Stomach (tissue), 9 donors: ENCODE measurements around the gene CACNA2D2. TPM values are rescaled to one million over a fixed set of nuclear protein-coding genes. Genes with fewer than 3 reads are reported as not detected.

Source experiments
- DNase-seq, 2 donors: peaks; one replicate each; pipeline versions ENCODE4 v3.0.0 to v3.0.0-alpha.2; 2013 to 2019
- H3K27ac ChIP-seq, 5 donors: fragments of 200-600 bp in 4 of 5; sonication (generic) in 4 of 5; one replicate each; pipeline ENCODE4 v1.5.1; 2013 to 2019; ENCODE audit warnings: mild to moderate bottlenecking in 1 of 5, moderate library complexity in 1 of 5
- H3K27me3 ChIP-seq, 3 donors: fragments of 200-600 bp; sonication (generic); one replicate each; pipeline ENCODE4 v1.5.1; 2017 to 2019; ENCODE audit warnings: mixed run types in 1 of 3
- H3K36me3 ChIP-seq, 4 donors: fragments of 200-600 bp; sonication (generic); 1 replicate in 3 of 4; 2 replicates in 1 of 4; pipeline ENCODE4 v1.5.1; 2016 to 2019
- H3K4me1 ChIP-seq, 4 donors: fragments of 200-600 bp; sonication (generic); one replicate each; pipeline ENCODE4 v1.5.1; 2016 to 2019
- H3K4me3 ChIP-seq, 4 donors: fragments of 200-600 bp; sonication (generic) in 3 of 4; one replicate each; pipeline ENCODE4 v1.5.1; 2016 to 2019; ENCODE audit warnings: mild to moderate bottlenecking in 1 of 4
- H3K9me3 ChIP-seq, 4 donors: fragments of 200-600 bp; sonication (generic); one replicate each; pipeline ENCODE4 v1.5.1; 2016 to 2019
- CTCF ChIP-seq, 7 experiments: fragments of 450-650 bp in 4 of 7; fragments of 200-600 bp in 3 of 7; sonication (generic) in 3 of 7; IDR thresholded peaks; one replicate each; pipeline ENCODE4 v1.5.1; 2016 to 2019; ENCODE audit warnings: antibody characterized with exemption in 7 of 7, control low read depth in 2 of 7, mild to moderate bottlenecking in 1 of 7
- EP300 ChIP-seq: sonication (generic); formaldehyde crosslinking; IDR thresholded peaks from one replicate; pipeline ENCODE4 v1.6.1; 2017; ENCODE audit warnings: antibody characterized with exemption
- POLR2A ChIP-seq, 4 donors: fragments of 450-650 bp; IDR thresholded peaks; one replicate each; pipeline ENCODE4 v1.6.1; 2016; ENCODE audit warnings: antibody characterized with exemption in 4 of 4, control low read depth in 2 of 4, mild to moderate bottlenecking in 1 of 4, moderate library complexity in 1 of 4
- POLR2AphosphoS5 ChIP-seq, 3 donors: sonication (generic); formaldehyde crosslinking; IDR thresholded peaks; one replicate each; pipeline ENCODE4 v1.6.1; 2016; ENCODE audit warnings: antibody characterized with exemption in 3 of 3
- WGBS, 5 donors: extraction: QIAGEN DNeasy Blood & Tissue Kit in 3 of 5; methylation state at CpG; one replicate each; pipeline versions ENCODE4 v1.1.5 to v1.1.7; 2013 to 2018; 5-methylcytosine and 5-hydroxymethylcytosine counted together
- intact Hi-C: fragments of 100-400 bp; cut with DNase I; formaldehyde crosslinking; loops from one replicate; pipeline ENCODE4 v1.15.1; 2023; ENCODE audit warnings: low total_unique reads
- polyA plus RNA-seq, 3 donors: library from polyadenylated mRNA; stranded (reverse); fragments of 200-250 nt; gene quantifications; one replicate each; pipeline ENCODE4 v1.2.3, GENCODE V29; 2013
- total RNA-seq, 5 donors: library from RNA; depleted of rRNA; stranded (reverse); fragments of >200 nt; gene quantifications; one replicate each; pipeline versions ENCODE4 v1.1.0 to v1.2.3, GENCODE V29; 2014 to 2016
- donor health status: healthy with polysubstance abuse.
- donor health status: Bipolar disorder and iron deficiency.
- donor health status: healthy.

The CACNA2D2 gene
- total and polyA plus RNA-seq, 8 donors: 0.92 to 45.8 (median 1.9) TPM

DNA sequence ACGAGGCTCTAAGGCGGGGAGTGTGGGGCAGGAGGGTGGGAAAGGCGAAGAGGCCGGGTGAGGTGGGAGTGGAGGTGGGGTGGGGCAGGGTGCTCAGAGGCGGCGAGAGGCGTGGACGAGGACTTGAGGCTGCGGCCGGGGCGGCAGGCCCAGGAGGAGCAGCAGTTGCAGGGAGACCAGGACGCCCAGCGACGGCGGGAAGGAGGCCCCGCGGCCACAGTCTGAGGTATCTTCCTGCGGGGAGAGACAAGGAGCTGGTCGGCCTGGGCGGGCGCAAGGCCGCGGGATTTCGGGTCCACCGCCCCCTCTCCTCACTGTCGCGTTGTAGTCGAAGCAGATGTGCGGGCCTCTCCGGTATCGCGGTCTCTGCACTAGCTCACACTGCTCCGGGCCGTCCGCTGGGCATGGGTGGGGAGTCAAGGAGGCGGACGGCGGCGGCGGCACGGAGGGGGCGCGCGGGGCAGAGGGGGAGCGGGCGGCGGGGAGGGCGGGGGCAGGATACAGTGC, 138.8 kb downstream of the CACNA2D2 start:
- intact Hi-C loops: no loop called here
- WGBS, 5 donors: 5 to 16% (median 9%) methylated on average over 16 to 48 of the region's 48 CpGs
- H3K27me3 ChIP-seq: no peaks in the 10 kb centered on the region
- peak overlapping the region; percentile 51 to 85 (median 77) for H3K27ac ChIP-seq
- no peaks in the 10 kb centered on the region for H3K36me3 ChIP-seq
- peak; percentile 38 to 76 for DNase-seq
- peak overlapping the region; percentile 51 to 76 (median 67) for H3K4me3 ChIP-seq
- no peak for TF ChIP-seq POLR2A (IDR thresholded peaks at IDR 0.05)
- no peak for TF ChIP-seq POLR2AphosphoS5 (IDR thresholded peaks at IDR 0.05)
- no peak for TF ChIP-seq EP300
- no peak for TF ChIP-seq CTCF (IDR thresholded peaks at IDR 0.05)
- peaks cover 13 to 42% (median 19%) of the 10 kb centered on the region in 4 donors for H3K4me1 ChIP-seq
- H3K9me3 ChIP-seq: no peaks in the 10 kb centered on the region

- TF ChIP-seq EP300 (no peak), CTCF (IDR thresholded peaks at IDR 0.05) (no peak), POLR2AphosphoS5 (IDR thresholded peaks at IDR 0.05) (no peak), POLR2A (IDR thresholded peaks at IDR 0.05) (no peak)
- Histone ChIP-seq H3K27ac (peak overlapping the region in 2 of 5 donors; percentile 86 to 92), H3K4me1 (peaks cover 42 to 58% (median 51%) of the 10 kb centered on the region in 4 donors), H3K27me3 (no peaks in the 10 kb centered on the region), H3K4me3 (peak overlapping the region; percentile 68 to 89 (median 84)), H3K9me3 (no peaks in the 10 kb centered on the region), H3K36me3 (peaks cover 16 to 34% (median 22%) of the 10 kb centered on the region in 4 donors)
- no peak for DNase-seq
- intact Hi-C loops: no loop called here
- WGBS, 5 donors: 21 to 28% (median 22%) methylated on average over 4 to 8 of the region's 8 CpGs
Measured at GRCh38 chr3:50359760-50360110, 143.7 kb downstream of the CACNA2D2 start.

- H3K27me3 ChIP-seq: no peaks in the 10 kb centered on the region
- TF ChIP-seq CTCF (IDR thresholded peaks at IDR 0.05) (no peak), POLR2AphosphoS5 (IDR thresholded peaks at IDR 0.05) (peak; percentile 68 to 92 (median 71))
- H3K27ac ChIP-seq: peak within 1 kb of the TSS; percentile 86 to 92 (median 91)
- intact Hi-C loops: no loop called here
- peak within 1 kb of the TSS; percentile 68 to 89 (median 84) for H3K4me3 ChIP-seq
- H3K36me3 ChIP-seq: peaks cover 22 to 40% (median 28%) of the 10 kb centered on the region in 4 donors
- peaks cover 36 to 58% (median 48%) of the 10 kb centered on the region in 4 donors for H3K4me1 ChIP-seq
- no peaks in the 10 kb centered on the region for H3K9me3 ChIP-seq
- 0 to 4% (median 1%) methylated on average over 30 to 64 of the region's 64 CpGs for WGBS, 5 donors
- DNase-seq: peak; percentile 96 to 99
Measured at GRCh38 chr3:50358911-50359759, 144.3 kb downstream of the CACNA2D2 start, which contains the start of gene TMEM115. TSS of gene TMEM115 (minus strand) at chr3:50359521. CDS start at chr3:50359063, 458 bp downstream.

DNA sequence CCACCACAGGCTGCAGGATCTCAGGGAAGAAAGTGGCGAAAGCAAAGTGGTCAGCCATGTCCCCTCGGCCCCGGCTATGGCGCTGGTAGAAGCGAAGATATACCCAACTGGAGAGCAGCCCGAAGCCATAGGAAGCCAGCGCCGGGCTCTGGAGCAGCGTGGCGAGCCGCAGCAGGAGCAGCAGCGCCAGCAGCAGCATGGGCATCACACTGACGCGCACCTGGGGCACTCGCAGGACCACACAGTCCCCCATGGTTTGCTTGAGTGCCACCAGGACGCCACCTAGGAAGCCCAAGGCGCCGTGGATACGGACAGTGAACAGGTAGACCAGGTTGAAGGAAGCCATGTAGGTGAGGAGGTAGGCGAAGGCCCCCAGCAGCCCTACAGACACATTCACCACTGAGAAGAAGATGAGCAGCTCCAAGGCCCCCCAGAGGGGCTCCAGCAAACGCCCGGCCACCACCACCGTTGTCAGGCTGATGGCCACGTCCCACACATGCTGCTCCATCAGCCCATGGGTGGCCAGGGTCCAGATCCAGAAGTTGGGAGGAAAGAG, 145.0 kb downstream of the CACNA2D2 start:
- WGBS, 5 donors: 20 to 40% (median 32%) methylated on average over 13 to 24 of the region's 24 CpGs
- no peak for DNase-seq
- H3K27me3 ChIP-seq: no peaks in the 10 kb centered on the region
- H3K4me3 ChIP-seq: peak overlapping the region; percentile 68 to 89 (median 84)
- no peaks in the 10 kb centered on the region for H3K9me3 ChIP-seq
- peaks cover 35 to 62% (median 50%) of the 10 kb centered on the region in 4 donors for H3K4me1 ChIP-seq
- H3K36me3 ChIP-seq: peaks cover 29 to 47% (median 35%) of the 10 kb centered on the region in 4 donors
- intact Hi-C loops: no loop called here
- no peak for TF ChIP-seq POLR2A (IDR thresholded peaks at IDR 0.05)
- no peak for TF ChIP-seq CTCF (IDR thresholded peaks at IDR 0.05)
- TF ChIP-seq EP300: no peak
- TF ChIP-seq POLR2AphosphoS5 (IDR thresholded peaks at IDR 0.05): no peak
- peak overlapping the region; percentile 86 to 92 (median 91) for H3K27ac ChIP-seq
